Right ventricle myocardium superior (tissue), 1 donor: ENCODE data around the gene MRPL16. TPM values are rescaled to one million over a fixed set of nuclear protein-coding genes. Genes with fewer than 3 reads are reported as not detected.

Source experiments
- total RNA-seq: library from RNA; stranded (reverse); fragmentation: NEBNext Ultra II Directional; extraction: Animal tissue kit (Norgen Biotek cat#: 25700); gene quantifications from one replicate; pipeline ENCODE4 v1.2.1, GENCODE V29; 2021
- donor health status: DM: no; HTN: yes; CAD: no; lungs with severe emphysema.

Gene MRPL16
- total RNA-seq, 1 donor from 2014 or later, result 95.3 TPM

Other genes with a start within 250 kb of the MRPL16 start
- gene OSBP, start 195.0 kb downstream of the MRPL16 start, total RNA-seq, result 33.1 TPM
- 21.6 TPM for gene PATL1, start 141.7 kb downstream of the MRPL16 start, total RNA-seq
- gene OR10V1, start 96.9 kb downstream of the MRPL16 start, total RNA-seq, result not detected
- 9.2 TPM for gene STX3, start 55.4 kb downstream of the MRPL16 start, total RNA-seq
- not detected for gene CBLIF, start 34.7 kb upstream of the MRPL16 start, total RNA-seq
- gene TCN1, start 55.7 kb upstream of the MRPL16 start, total RNA-seq, result not detected
- gene OOSP3, start 68.0 kb upstream of the MRPL16 start, total RNA-seq, result not detected
- gene OOSP1, start 127.7 kb upstream of the MRPL16 start, total RNA-seq, result not detected
- gene OOSP4A, start 153.3 kb upstream of the MRPL16 start, total RNA-seq, result not detected
- gene OOSP4B, start 206.4 kb upstream of the MRPL16 start, total RNA-seq, result not detected
- gene OOSP2, start 229.6 kb upstream of the MRPL16 start, total RNA-seq, result not detected
- not detected for gene MS4A3, start 245.9 kb upstream of the MRPL16 start, total RNA-seq